CD4-positive, alpha-beta T cell treated with Interleukin-6 at 100 ng/mL for 8 hours (primary cell): ENCODE results near the gene MIA.
A peak's percentile ranks its signal among the peaks of the same experiment; 100 is the strongest.
"Not testable (repeated sequence)": the region's sequence is repeated elsewhere in the genome, so short reads cannot be mapped to it uniquely, and the experiment has no call there.

Experiments
- DNase-seq: peaks from one replicate; pipeline ENCODE4 v3.0.0-alpha.2; 2020; ENCODE audit warnings: mixed read lengths, low spot score

Gene MIA

DNA sequence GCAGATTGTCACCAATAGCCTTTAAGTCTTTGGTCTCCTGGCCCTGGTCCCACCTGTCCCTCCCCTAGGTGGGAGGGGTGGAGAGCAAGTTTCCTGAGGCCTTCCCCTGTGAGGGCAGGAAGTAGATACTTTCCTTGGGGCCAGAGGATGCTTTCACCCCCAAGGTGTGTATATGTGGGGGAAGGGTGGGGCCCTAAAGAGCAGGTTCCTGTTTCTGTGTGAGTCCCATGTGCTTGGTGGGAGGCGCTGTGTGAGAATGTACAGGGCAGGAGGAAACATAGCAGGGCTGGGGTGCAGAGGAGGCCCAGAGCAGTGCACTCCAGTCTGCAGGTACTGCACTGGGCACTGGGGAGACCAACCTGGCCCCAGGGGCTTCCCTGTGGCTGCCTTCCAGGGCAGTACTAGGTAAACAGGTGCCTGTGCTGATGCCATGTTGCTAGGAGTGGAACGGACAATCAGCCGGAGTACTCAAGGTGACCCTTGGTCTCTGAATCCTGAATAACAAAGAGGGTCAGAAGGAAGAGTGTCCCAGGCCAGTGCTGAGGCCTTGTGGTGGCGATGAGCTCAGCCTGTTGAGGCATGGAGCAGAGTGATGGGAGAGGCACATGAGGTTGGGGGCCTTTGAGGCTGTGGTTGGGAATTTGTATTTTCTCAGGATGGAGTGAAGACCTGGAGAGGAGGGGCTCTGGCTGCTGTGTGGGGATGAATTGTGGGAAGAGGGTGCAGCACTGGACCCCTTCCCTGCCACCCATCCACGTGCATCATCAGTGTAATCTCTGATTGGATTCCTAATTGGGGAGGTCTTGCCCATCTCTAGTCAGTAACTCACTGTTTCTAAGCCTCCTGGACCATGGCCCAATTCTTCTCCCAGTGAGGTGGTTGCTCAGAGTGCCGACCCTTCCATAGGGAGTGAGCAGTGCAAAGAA, 28.8 kb downstream of the MIA start:
- peak; percentile 90 for DNase-seq

GRCh38 chr19:40804783-40805242, 29.5 kb downstream of the MIA start:
- no peak for DNase-seq

- peak; percentile 59 for DNase-seq
Observed at GRCh38 chr19:40805258-40805868, 30.0 kb downstream of the MIA start.

DNA sequence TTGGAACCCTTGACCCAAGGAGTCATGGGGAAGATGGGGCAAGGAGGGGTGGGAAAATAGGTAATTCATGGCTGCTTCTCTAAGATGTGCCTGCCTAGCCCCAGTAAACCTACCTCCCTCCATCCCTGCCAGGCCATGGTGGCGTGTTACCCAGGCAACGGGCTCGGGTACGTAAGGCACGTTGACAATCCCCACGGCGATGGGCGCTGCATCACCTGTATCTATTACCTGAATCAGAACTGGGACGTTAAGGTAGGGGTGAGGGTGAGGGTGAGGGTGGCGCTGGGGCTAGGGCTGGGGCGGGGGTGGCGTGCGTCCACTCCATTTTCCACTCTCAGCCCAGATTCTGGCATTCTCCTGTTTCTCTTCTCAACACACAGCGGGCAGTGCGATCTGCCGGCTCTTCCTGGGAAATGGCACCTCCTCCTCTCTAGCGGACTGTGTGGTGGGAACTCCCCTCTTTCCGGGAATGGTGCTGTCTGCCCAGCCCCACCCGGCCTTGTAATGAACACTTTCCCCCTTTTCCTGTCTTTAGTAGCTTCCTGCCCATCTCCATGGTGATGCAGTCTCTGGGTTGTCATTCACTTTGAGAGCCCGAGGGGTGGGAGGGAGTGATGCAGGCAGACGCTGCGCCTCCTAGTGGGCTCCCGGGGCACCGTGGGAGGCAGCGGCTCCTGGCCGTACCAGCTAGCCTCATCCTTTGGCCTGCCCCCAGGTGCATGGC, 31.3 kb downstream of the MIA start:
- peak; percentile 85 for DNase-seq

DNA sequence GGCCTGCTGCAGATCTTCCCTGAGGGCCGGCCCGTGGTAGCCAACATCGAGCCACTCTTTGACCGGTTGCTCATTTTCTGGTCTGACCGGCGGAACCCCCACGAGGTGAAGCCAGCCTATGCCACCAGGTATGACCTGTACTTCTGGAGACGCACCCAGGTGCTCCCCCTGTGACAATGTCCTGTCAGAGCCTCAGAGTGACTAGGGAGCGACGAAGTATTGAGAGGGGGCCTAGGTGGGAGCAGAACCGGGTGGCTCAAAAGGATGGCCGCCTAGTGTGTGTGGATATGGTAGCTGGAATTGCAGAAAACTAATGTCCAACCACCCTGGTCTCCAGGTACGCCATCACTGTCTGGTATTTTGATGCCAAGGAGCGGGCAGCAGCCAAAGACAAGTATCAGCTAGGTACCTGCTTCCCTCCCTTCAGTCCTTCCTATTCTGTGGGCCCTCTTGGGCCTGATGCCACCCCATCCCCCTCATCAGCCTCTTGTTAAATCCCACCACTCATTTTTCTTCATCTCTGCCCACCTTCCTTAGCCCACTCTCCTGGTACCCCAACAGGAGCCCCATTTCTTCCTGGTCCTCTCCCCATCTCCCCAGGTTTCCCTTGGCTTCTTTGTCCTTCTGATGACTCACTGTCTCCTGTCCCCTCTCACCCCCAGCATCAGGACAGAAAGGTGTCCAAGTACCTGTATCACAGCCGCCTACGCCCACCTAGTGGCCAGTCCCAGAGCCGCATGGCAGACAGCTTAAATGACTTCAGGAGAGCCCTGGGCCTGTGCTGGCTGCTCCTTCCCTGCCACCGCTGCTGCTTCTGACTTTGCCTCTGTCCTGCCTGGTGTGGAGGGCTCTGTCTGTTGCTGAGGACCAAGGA, 32.1 kb downstream of the MIA start:
- DNase-seq, result no peak

DNA sequence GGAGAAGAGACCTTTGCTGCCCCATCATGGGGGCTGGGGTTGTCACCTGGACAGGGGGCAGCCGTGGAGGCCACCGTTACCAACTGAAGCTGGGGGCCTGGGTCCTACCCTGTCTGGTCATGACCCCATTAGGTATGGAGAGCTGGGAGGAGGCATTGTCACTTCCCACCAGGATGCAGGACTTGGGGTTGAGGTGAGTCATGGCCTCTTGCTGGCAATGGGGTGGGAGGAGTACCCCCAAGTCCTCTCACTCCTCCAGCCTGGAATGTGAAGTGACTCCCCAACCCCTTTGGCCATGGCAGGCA, 32.7 kb downstream of the MIA start:
- DNase-seq, result no peak

GRCh38 chr19:40808497-40808896, 33.2 kb downstream of the MIA start:
- DNase-seq, result no peak

DNA sequence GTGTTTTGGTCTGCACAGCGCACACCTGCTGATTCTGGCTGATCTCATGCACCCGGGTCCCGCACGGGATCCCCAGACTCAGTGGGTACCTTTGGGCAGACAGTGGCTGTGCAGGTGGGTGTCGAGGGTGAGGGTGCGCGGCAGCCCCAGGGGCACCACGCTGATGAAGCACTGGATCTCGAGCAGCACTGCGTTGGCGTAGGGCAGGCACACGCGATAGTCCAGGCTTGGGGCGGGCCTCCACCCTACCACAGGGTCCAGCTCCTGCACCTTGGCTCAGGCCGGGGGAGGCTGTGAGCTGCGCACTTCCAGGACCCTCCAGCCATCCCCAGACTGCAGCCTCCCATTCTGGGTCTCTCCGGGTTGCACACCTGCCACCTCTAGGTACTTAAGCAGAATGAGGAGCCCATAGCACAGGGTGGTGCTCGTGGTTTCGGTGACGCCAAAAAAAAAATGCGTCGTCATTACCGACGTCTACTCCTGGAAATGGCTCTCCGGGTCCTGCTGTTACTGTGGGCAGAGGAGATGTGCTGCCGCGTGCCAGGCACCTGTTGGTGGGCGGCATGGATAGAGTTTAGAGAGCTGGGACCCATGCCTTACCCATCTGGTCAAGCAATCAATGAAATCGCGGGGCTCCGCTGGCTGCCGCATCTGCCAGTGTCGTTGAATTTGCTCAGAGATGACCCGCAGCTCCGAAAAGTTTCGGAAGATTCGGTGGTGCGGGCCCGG, 34.2 kb downstream of the MIA start:
- DNase-seq, result no peak

DNA sequence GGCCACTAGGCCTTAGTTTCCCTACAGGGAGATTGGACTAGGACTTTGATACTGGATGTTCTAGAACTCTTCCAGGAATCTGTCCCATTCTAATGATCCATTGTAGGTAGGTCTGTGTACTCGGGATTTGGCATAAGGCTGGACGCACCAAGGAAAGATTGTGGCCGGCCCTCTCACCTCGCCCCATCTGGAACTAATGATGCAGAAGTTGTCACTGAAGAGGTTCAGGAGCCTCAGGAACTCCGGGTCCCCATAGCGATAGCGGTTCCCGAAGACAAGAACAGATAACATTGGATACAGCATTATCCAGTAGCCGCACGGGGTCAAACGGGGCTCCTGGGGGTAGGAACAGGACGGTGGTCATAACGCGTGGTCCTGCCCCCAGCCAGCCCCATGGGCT, 34.8 kb downstream of the MIA start:
- DNase-seq, result no peak

DNA sequence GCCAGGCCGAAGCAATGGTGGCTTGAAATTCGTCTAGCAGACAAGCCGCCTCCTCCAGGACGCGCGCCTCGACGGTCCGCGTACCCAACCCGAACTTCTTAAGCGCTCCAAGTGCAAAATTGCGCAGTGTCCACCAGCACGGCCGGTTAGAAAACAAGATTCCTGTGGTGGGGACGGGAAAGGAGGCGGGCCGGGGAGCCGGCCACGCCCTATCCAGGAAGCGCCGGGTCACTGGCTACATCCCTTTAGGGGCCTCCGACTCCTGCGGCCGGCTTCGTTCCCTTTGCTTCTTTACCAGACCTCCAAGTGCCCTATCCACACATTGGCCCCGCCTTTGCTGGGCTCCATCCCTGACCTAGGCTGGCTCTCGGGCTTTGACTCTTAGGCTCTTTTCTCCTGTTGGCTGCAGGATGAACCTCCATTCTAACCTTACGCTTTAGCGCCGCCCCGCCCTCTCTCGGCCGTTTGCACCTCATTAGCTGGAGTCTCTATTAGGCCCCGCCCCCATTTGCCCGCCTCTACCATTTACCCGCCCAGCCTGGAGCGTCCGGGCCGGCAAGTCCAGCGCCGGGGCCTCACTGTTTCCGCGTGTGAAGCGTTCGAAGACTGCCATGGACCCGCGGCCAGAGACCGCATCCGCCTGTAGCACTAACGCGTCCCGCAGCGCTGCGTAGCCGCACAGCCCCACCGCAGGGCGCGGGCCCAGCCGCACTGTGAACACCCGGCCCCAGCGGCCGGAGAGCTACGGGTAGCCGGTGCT, 35.5 kb downstream of the MIA start:
- peak; percentile 56 for DNase-seq

- DNase-seq, result peak; percentile 32
Observed at GRCh38 chr19:40811478-40812341, 36.4 kb downstream of the MIA start.

DNA sequence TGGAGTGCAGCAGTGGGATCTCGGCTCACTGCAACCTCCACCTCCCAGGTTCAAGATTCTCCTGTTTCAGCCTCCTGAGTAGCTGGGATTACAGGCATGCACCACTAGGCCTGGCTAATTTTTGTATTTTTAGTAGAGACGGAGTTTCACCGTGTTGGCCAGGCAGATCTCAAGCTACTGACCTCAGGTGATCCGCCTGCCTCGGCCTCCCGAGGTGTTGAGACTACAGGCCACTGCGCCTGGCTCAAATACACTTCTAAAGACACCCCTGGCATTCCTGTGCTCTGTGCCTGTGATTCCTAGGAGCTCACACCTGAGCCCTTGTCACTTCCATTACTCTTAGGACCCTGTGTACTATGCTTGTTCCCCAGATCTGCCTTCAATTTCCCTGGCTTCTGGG, 37.2 kb downstream of the MIA start:
- not testable (repeated sequence) for DNase-seq

GRCh38 chr19:40813182-40813581, 37.9 kb downstream of the MIA start:
- no peak for DNase-seq

DNA sequence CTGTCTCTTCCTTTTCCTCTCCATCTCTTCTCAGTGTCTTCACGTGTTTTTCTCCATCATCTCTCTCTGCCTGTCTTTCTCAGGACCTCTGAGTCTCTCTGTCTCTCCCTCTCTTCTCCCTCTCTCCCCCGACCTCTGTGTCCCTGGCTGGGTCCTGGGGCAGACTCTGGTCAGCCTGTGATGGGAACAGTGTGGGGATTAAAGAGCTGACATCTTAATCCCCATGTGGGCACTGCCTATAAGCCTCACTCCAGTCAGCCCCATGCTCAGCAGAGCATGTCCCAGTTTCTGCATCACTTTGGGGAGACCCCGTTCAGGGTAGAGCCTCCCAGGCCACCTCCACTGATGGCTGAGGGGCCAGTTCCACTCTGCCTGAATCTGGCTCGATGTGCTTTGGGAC, 39.9 kb downstream of the MIA start:
- no peak for DNase-seq

GRCh38 chr19:40818480-40819399, 43.4 kb downstream of the MIA start:
- peak; percentile 72 for DNase-seq

DNA sequence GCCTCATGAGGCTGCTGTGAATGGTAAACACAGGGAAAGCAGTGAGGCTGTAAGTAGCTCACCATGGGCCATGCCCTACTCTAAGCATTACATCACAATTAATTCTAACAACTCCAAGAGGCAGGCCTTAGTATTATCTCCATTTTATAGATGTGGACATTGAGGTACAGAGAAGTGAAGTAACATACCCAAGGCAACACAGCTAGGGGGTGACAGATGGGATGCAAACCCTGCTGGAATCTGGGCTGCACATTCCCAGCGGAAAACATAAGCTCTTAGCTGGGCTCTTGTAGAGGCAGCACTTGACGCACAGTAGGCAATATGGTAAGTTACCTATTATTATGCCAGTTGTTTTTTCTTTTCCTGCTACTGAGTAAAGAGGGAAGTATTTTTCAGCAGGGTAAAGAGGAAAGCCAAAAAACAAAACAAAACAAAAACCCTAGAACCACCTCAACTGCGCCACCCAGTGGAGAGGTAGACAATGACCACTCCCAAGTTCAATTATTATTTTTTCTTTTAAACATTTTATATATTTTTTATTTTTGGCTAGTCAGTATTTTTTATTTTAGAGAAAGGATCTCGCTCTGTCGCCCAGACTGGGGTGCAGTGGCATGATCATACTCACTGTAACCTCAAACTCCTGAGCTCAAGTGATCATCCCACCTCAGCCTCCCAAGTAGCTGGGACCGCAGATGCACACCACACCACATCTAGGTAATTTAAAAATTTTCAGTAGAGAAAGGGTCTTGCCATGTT, 44.3 kb downstream of the MIA start:
- DNase-seq, result peak; percentile 53

GRCh38 chr19:40822161-40822560, 46.8 kb downstream of the MIA start:
- no peak for DNase-seq
